HepG2 (cell line): ENCODE results near the gene NLGN3. TPM values are rescaled to one million over a fixed set of nuclear protein-coding genes. Genes with fewer than 3 reads are reported as not detected.

Source experiments
- ELF3 ChIP-seq: IDR thresholded peaks from 2 replicates; pipeline ENCODE4 v1.6.1; 2016; ENCODE audit warnings: missing genetic modification reagents, missing compliant biosample characterization
- KDM6A ChIP-seq: IDR thresholded peaks from 2 replicates; pipeline ENCODE4 v1.6.1; 2016; ENCODE audit warnings: low read depth
- MAFF ChIP-seq: IDR thresholded peaks from 2 replicates; pipeline ENCODE4 v1.6.1; 2011; ENCODE audit warnings: low read depth, low read length, improper control_type of control experiment
- NFKB2 ChIP-seq: sonication (generic); formaldehyde crosslinking; IDR thresholded peaks from 2 replicates; pipeline ENCODE4 v1.4.0; 2020; ENCODE audit warnings: missing genetic modification reagents, borderline replicate concordance
- PHF8 ChIP-seq: sonication (generic); formaldehyde crosslinking; IDR thresholded peaks from 2 replicates; pipeline ENCODE4 v1.5.0; 2020; ENCODE audit warnings: missing genetic modification reagents
- RBFOX2 ChIP-seq: fragments of 200-400 bp; formaldehyde crosslinking; IDR thresholded peaks from 2 replicates; pipeline ENCODE4 v1.6.1; 2017; ENCODE audit warnings: low read depth, mild to moderate bottlenecking, low read length
- SMAD3 ChIP-seq: sonication (generic); formaldehyde crosslinking; IDR thresholded peaks from 2 replicates; pipeline ENCODE4 v1.4.0; 2020; ENCODE audit warnings: missing genetic modification reagents
- THAP11 ChIP-seq: IDR thresholded peaks from 2 replicates; pipeline ENCODE4 v1.6.1; 2016; ENCODE audit warnings: missing biosample characterization, missing genetic modification reagents
- YY1 ChIP-seq: IDR thresholded peaks from 2 replicates; pipeline ENCODE4 v1.6.1; 2011; ENCODE audit warnings: low read length, low read depth, moderate library complexity, mild to moderate bottlenecking; ENCODE audit not compliant: insufficient read depth, insufficient replicate concordance
- ZFY ChIP-seq: sonication (generic); formaldehyde crosslinking; IDR thresholded peaks from 2 replicates; pipeline ENCODE4 v1.4.0; 2020; ENCODE audit warnings: missing genetic modification reagents
- ZNF749 ChIP-seq: sonication (generic); formaldehyde crosslinking; IDR thresholded peaks from 2 replicates; pipeline ENCODE4 v1.8.0; 2022; ENCODE audit warnings: mild to moderate bottlenecking, missing genetic modification reagents, moderate library complexity, borderline replicate concordance
- ZNF775 ChIP-seq: sonication (generic); formaldehyde crosslinking; IDR thresholded peaks from 2 replicates; pipeline ENCODE4 v1.4.0; 2020; ENCODE audit warnings: missing genetic modification reagents, mild to moderate bottlenecking, moderate library complexity, borderline replicate concordance
- polyA plus RNA-seq, 8 experiments: library from polyadenylated mRNA; depleted of rRNA in 3 of 8; stranded (reverse) in 7 of 8; unstranded in 1 of 8; fragments of >200 nt; fragmentation: Illumina TruSeq in 4 of 8; extraction: Trizol in 4 of 8; gene quantifications; 2 replicates each; pipeline versions ENCODE4 v1.2.1 to v1.2.3, GENCODE V29; 2011 to 2016; ENCODE audit warnings: low read depth in 4 of 8, missing spikeins in 1 of 8, mixed read lengths in 1 of 8; ENCODE audit not compliant: insufficient read depth in 1 of 8
- total RNA-seq, 5 experiments: library from RNA; depleted of rRNA; stranded (reverse); fragments of >200 nt; fragmentation: Illumina TruSeq; extraction: Trizol; gene quantifications; 2 replicates each; pipeline ENCODE4 v1.2.3, GENCODE V29; 2016; ENCODE audit warnings: low read depth in 1 of 5
- TF ChIP-seq, protein P1 (sequence below): sonication (generic); formaldehyde crosslinking; IDR thresholded peaks from 2 replicates; pipeline ENCODE4 v1.5.1; 2020; ENCODE audit warnings: mild to moderate bottlenecking, missing genetic modification reagents, borderline replicate concordance
- TF ChIP-seq, protein P2 (sequence below): sonication (generic); formaldehyde crosslinking; IDR thresholded peaks from 2 replicates; pipeline ENCODE4 v1.8.0; 2022; ENCODE audit warnings: low read depth, missing genetic modification reagents
- TF ChIP-seq, protein P3 (sequence below): IDR thresholded peaks from 2 replicates; pipeline ENCODE4 v1.6.1; 2016; ENCODE audit warnings: missing genetic modification reagents, missing compliant biosample characterization
- TF ChIP-seq, protein P4 (sequence below): sonication (generic); formaldehyde crosslinking; IDR thresholded peaks from 2 replicates; pipeline ENCODE4 v1.4.0; 2020; ENCODE audit warnings: missing genetic modification reagents
- TF ChIP-seq, protein P5 (sequence below): IDR thresholded peaks from 2 replicates; pipeline ENCODE4 v1.6.1; 2012; ENCODE audit warnings: inconsistent platforms

The NLGN3 gene
- total and polyA plus RNA-seq, 2 of the 13 experiments (the other 11 are each of a cell fraction or from before 2014, with no cell fraction given) = 0.04 to 0.16 TPM

DNA sequence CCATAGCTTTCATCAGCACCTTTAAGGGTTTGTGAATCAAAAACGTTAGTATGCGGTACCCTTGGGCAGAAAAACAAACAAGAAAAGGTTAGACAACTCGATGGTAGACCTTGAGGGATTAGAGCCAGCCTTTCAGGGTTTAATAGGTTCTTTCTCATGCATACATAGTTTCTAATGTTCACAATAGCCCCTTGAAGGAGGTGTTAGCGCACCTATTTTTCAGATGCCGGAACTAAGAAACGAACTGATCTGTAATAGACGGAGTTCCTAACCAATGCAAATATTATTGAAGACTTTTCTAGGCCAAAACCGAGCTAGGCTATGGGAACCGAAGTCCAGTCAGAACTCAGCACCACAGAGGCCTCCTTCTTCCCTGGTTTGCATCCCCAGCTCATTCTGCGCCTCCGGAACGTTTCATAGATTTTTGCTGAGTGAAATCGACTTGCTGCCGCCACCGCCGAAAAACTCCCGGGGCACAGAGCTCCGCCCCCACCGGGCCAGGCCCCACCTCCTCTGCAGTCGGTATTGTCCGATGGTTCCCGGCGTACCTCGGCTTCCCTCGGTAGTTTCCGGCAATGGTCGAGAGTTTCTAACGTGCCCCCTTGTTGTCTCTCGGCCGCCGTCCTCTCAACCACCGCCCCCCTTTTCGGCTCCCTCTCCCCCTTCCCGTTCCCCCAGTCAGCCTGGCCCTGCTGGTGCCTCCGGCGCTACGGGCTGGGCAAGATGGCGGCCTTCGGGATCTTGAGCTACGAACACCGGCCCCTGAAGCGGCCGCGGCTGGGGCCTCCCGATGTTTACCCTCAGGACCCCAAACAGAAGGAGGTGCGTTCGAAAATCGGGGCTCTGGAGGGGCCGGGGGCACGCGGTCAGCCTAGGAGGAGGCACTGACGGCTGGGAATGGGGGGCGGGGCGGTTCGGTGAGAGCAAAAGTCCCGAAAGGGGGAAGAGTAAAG, 26.3 kb upstream of the NLGN3 start, which contains the start of gene MED12 (continued):
- TF ChIP-seq, protein P1, sequence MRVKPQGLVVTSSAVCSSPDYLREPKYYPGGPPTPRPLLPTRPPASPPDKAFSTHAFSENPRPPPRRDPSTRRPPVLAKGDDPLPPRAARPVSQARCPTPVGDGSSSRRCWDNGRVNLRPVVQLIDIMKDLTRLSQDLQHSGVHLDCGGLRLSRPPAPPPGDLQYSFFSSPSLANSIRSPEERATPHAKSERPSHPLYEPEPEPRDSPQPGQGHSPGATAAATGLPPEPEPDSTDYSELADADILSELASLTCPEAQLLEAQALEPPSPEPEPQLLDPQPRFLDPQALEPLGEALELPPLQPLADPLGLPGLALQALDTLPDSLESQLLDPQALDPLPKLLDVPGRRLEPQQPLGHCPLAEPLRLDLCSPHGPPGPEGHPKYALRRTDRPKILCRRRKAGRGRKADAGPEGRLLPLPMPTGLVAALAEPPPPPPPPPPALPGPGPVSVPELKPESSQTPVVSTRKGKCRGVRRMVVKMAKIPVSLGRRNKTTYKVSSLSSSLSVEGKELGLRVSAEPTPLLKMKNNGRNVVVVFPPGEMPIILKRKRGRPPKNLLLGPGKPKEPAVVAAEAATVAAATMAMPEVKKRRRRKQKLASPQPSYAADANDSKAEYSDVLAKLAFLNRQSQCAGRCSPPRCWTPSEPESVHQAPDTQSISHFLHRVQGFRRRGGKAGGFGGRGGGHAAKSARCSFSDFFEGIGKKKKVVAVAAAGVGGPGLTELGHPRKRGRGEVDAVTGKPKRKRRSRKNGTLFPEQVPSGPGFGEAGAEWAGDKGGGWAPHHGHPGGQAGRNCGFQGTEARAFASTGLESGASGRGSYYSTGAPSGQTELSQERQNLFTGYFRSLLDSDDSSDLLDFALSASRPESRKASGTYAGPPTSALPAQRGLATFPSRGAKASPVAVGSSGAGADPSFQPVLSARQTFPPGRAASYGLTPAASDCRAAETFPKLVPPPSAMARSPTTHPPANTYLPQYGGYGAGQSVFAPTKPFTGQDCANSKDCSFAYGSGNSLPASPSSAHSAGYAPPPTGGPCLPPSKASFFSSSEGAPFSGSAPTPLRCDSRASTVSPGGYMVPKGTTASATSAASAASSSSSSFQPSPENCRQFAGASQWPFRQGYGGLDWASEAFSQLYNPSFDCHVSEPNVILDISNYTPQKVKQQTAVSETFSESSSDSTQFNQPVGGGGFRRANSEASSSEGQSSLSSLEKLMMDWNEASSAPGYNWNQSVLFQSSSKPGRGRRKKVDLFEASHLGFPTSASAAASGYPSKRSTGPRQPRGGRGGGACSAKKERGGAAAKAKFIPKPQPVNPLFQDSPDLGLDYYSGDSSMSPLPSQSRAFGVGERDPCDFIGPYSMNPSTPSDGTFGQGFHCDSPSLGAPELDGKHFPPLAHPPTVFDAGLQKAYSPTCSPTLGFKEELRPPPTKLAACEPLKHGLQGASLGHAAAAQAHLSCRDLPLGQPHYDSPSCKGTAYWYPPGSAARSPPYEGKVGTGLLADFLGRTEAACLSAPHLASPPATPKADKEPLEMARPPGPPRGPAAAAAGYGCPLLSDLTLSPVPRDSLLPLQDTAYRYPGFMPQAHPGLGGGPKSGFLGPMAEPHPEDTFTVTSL (CRISPR knock-in tag) = no peak
- TF ChIP-seq, protein P2, sequence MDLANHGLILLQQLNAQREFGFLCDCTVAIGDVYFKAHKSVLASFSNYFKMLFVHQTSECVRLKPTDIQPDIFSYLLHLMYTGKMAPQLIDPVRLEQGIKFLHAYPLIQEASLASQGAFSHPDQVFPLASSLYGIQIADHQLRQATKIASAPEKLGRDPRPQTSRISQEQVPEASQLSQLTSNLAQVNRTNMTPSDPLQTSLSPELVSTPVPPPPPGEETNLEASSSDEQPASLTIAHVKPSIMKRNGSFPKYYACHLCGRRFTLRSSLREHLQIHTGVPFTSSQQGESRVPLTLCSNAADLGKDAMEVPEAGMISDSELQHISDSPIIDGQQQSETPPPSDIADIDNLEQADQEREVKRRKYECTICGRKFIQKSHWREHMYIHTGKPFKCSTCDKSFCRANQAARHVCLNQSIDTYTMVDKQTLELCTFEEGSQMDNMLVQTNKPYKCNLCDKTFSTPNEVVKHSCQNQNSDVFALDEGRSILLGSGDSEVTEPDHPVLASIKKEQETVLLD = no peak
- TF ChIP-seq ELF3 (no peak), ZFY (CRISPR knock-in tag) (peak; percentile 25; the same call in 1 of the 2 replicates), RBFOX2 (peak; percentile 63), KDM6A (CRISPR knock-in tag) (no peak), MAFF (no peak), ZNF775 (CRISPR knock-in tag) (no peak), THAP11 (CRISPR knock-in tag) (0 out of 2 replicates have a peak, but pooled peaks have one; percentile 31), YY1 (peak; percentile 81), PHF8 (CRISPR knock-in tag) (peak; percentile 61; the same call in 1 of the 2 replicates), NFKB2 (no peak), SMAD3 (CRISPR knock-in tag) (no peak), ZNF749 (CRISPR knock-in tag) (no peak)
- TF ChIP-seq, protein P3, sequence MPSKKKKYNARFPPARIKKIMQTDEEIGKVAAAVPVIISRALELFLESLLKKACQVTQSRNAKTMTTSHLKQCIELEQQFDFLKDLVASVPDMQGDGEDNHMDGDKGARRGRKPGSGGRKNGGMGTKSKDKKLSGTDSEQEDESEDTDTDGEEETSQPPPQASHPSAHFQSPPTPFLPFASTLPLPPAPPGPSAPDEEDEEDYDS = peak; percentile 54; the same call in 1 of the 2 replicates
- TF ChIP-seq, protein P4, sequence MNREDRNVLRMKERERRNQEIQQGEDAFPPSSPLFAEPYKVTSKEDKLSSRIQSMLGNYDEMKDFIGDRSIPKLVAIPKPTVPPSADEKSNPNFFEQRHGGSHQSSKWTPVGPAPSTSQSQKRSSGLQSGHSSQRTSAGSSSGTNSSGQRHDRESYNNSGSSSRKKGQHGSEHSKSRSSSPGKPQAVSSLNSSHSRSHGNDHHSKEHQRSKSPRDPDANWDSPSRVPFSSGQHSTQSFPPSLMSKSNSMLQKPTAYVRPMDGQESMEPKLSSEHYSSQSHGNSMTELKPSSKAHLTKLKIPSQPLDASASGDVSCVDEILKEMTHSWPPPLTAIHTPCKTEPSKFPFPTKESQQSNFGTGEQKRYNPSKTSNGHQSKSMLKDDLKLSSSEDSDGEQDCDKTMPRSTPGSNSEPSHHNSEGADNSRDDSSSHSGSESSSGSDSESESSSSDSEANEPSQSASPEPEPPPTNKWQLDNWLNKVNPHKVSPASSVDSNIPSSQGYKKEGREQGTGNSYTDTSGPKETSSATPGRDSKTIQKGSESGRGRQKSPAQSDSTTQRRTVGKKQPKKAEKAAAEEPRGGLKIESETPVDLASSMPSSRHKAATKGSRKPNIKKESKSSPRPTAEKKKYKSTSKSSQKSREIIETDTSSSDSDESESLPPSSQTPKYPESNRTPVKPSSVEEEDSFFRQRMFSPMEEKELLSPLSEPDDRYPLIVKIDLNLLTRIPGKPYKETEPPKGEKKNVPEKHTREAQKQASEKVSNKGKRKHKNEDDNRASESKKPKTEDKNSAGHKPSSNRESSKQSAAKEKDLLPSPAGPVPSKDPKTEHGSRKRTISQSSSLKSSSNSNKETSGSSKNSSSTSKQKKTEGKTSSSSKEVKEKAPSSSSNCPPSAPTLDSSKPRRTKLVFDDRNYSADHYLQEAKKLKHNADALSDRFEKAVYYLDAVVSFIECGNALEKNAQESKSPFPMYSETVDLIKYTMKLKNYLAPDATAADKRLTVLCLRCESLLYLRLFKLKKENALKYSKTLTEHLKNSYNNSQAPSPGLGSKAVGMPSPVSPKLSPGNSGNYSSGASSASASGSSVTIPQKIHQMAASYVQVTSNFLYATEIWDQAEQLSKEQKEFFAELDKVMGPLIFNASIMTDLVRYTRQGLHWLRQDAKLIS = no peak
- TF ChIP-seq, protein P5, sequence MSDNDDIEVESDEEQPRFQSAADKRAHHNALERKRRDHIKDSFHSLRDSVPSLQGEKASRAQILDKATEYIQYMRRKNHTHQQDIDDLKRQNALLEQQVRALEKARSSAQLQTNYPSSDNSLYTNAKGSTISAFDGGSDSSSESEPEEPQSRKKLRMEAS = 0 out of 2 replicates have a peak, but pooled peaks have one; percentile 34
